K562 (cell line): ENCODE measurements around the gene SEMA3F. TPM values are rescaled to one million over a fixed set of nuclear protein-coding genes. Genes with fewer than 3 reads are reported as not detected.
A peak's percentile ranks its signal among the peaks of the same experiment; 100 is the strongest.

Experiments used
- ATAC-seq: fragments of 200-7000 bp; cut with Tn5 transposase; 3 replicates; pipeline ENCODE4 v1.9.1; 2020; ENCODE audit warnings: moderate library complexity
- BruUV-seq: library from RNA; stranded (reverse); fragments of 400-500 nt; replicated peaks from 2 replicates; lab custom pipeline; 2021; lab: Mats Ljungman, UMichigan
- CTCF ChIA-PET: fragments of 300-600 bp; formaldehyde crosslinking; extraction: SDS; loops from one replicate; lab custom pipeline; 2021; ENCODE audit warnings: low intra/inter-chr PET ratio; lab: Yijun Ruan, JAX
- POLR2A ChIA-PET: fragments of 300-600, 350-650 bp; sonication (Branson Sonifier 250); formaldehyde crosslinking; extraction: SDS; loops from one replicate; lab custom pipeline; 2021; ENCODE audit warnings: antibody characterized with exemption, inconsistent platforms; lab: Yijun Ruan, JAX
- DNase-seq, 4 experiments: peaks; one replicate each; pipeline versions ENCODE4 v3.0.0 to v3.0.0-alpha.2; 2011 to 2018; ENCODE audit warnings: low spot score in 3 of 4, mixed read lengths in 3 of 4; ENCODE audit errors: extremely low read depth in 1 of 4
- FAIRE-seq: peaks from 2 replicates; lab custom pipeline; 2011; peaks lifted over from hg19 to GRCh38; lab: Jason Lieb, UNC
- H2AFZ ChIP-seq: 2 replicates; pipeline ENCODE4 v1.6.0; 2011; ENCODE audit warnings: low read depth, low read length, control low read depth, inconsistent platforms
- H3K27ac ChIP-seq: fragments of 200-600 bp; 3 replicates; pipeline ENCODE4 v1.8.0; 2011; ENCODE audit warnings: low read depth, mild to moderate bottlenecking, control low read depth, inconsistent platforms, low read length, moderate library complexity, mixed read lengths; ENCODE audit errors: extremely low read depth
- H3K27me3 ChIP-seq, 2 experiments: fragments of 300-600 bp in 1 of 2; 2 replicates in 1 of 2; 3 replicates in 1 of 2; pipeline versions ENCODE4 v1.6.0 to v1.8.0; 2011; ENCODE audit warnings: inconsistent platforms in 2 of 2, low read length in 2 of 2, mild to moderate bottlenecking in 1 of 2, mixed read lengths in 1 of 2, moderate library complexity in 1 of 2; ENCODE audit not compliant: control insufficient read depth in 2 of 2, insufficient read depth in 2 of 2
- H3K36me3 ChIP-seq: fragments of 300-600 bp; 3 replicates; pipeline ENCODE4 v1.8.0; 2011; ENCODE audit warnings: mild to moderate bottlenecking, low read length, inconsistent platforms; ENCODE audit not compliant: control insufficient read depth, insufficient read depth
- H3K4me1 ChIP-seq, 2 experiments: fragments of 200-600 bp in 1 of 2; replicated peaks in 1 of 2; 2 replicates in 1 of 2; 3 replicates in 1 of 2; pipeline versions ENCODE4 v1.5.1 to v1.8.0; 2011; ENCODE audit warnings: inconsistent platforms in 2 of 2, low read length in 2 of 2, mild to moderate bottlenecking in 1 of 2, mixed read lengths in 1 of 2, moderate library complexity in 1 of 2; ENCODE audit not compliant: control insufficient read depth in 2 of 2, insufficient read depth in 2 of 2
- H3K4me2 ChIP-seq: 2 replicates; pipeline ENCODE4 v1.6.1; 2011; ENCODE audit warnings: low read length, control low read depth, inconsistent platforms, mixed read lengths; ENCODE audit not compliant: insufficient read depth
- H3K4me3 ChIP-seq: fragments of 200-600 bp; sonication (generic), shearing (Covaris generic); 2 replicates; pipeline ENCODE4 v1.5.1; 2016; ENCODE audit warnings: control low read depth, inconsistent platforms
- H3K79me2 ChIP-seq: fragments of 200-600 bp; 3 replicates; pipeline ENCODE4 v1.8.0; 2011; ENCODE audit warnings: low read length, inconsistent platforms; ENCODE audit not compliant: control insufficient read depth, insufficient read depth
- H3K9ac ChIP-seq, 2 experiments: 2 replicates each; pipeline versions ENCODE4 v1.6.0 to v1.6.1; 2011; ENCODE audit warnings: low read depth in 2 of 2, low read length in 2 of 2, control low read depth in 1 of 2, inconsistent platforms in 1 of 2, mild to moderate bottlenecking in 1 of 2, mixed read lengths in 1 of 2; ENCODE audit not compliant: insufficient read depth in 1 of 2
- H3K9me1 ChIP-seq: one replicate; pipeline ENCODE4 v1.6.0; 2011; ENCODE audit warnings: inconsistent platforms, mild to moderate bottlenecking, low read length, moderate library complexity; ENCODE audit not compliant: control insufficient read depth, insufficient read depth
- H3K9me3 ChIP-seq: replicated peaks from 2 replicates; pipeline ENCODE4 v1.5.1; 2011; ENCODE audit warnings: low read depth, low read length, inconsistent platforms; ENCODE audit not compliant: control insufficient read depth, insufficient read depth
- H4K20me1 ChIP-seq: replicated peaks from 2 replicates; pipeline ENCODE4 v1.6.1; 2011; ENCODE audit warnings: low read length, inconsistent platforms, mixed read lengths; ENCODE audit not compliant: control insufficient read depth, insufficient read depth
- CBFA2T3 ChIP-seq: fragments of 450-650 bp; IDR thresholded peaks from 2 replicates; pipeline ENCODE4 v1.6.1; 2017
- CREB1 ChIP-seq, 2 experiments: sonication (generic) in 1 of 2; formaldehyde crosslinking in 1 of 2; IDR thresholded peaks; 2 replicates each; pipeline versions ENCODE4 v1.6.1 to v1.8.0; 2012 to 2022; ENCODE audit warnings: inconsistent platforms in 1 of 2, mild to moderate bottlenecking in 1 of 2, missing genetic modification reagents in 1 of 2, moderate library complexity in 1 of 2
- EGR1 ChIP-seq: fragments of 450-650 bp; conservative IDR thresholded peaks from 2 replicates; pipeline ENCODE4 v1.6.1; 2017; ENCODE audit warnings: mild to moderate bottlenecking
- HNRNPL ChIP-seq: fragments of 200-400 bp; formaldehyde crosslinking; IDR thresholded peaks from 2 replicates; pipeline ENCODE4 v1.6.1; 2017; ENCODE audit warnings: low read depth, mild to moderate bottlenecking, low read length
- PURB ChIP-seq: sonication (generic); formaldehyde crosslinking; IDR thresholded peaks from 2 replicates; pipeline ENCODE4 v1.9.0; 2021; ENCODE audit warnings: low read depth, mild to moderate bottlenecking, missing genetic modification reagents
- RAD21 ChIP-seq, 2 experiments: fragments of 250-450 bp in 1 of 2; fragments of 450-650 bp in 1 of 2; sonication (Bioruptor Pico) in 1 of 2; formaldehyde crosslinking in 1 of 2; IDR thresholded peaks in 1 of 2; conservative IDR thresholded peaks in 1 of 2; 2 replicates each; pipeline versions ENCODE4 v1.4.0 to v1.8.0; 2020 to 2022; ENCODE audit warnings: mild to moderate bottlenecking in 2 of 2, moderate library complexity in 1 of 2
- RB1 ChIP-seq: fragments of 450-650 bp; IDR thresholded peaks from 2 replicates; pipeline ENCODE4 v1.6.1; 2017; ENCODE audit warnings: low read depth, mild to moderate bottlenecking
- ZBTB7A ChIP-seq: IDR thresholded peaks from 2 replicates; pipeline ENCODE4 v1.6.1; 2011; ENCODE audit warnings: low read depth, mild to moderate bottlenecking, low read length, moderate library complexity, borderline replicate concordance; ENCODE audit not compliant: control insufficient read depth
- ZNF143 ChIP-seq: sonication (generic); formaldehyde crosslinking; IDR thresholded peaks from 2 replicates; pipeline ENCODE4 v1.9.0; 2022; ENCODE audit warnings: mild to moderate bottlenecking, missing genetic modification reagents
- WGBS: fragments of 100-300 bp; shearing (Covaris generic); methylation state at CpG from one replicate; pipeline ENCODE4 v1.1.6; 2016; ENCODE audit warnings: low coverage, mixed read lengths; ENCODE audit not compliant: insufficient coverage; ENCODE audit errors: missing lambda C conversion rate; 5-methylcytosine and 5-hydroxymethylcytosine counted together
- in situ Hi-C: fragments of 300-500 bp; cut with MboI; formaldehyde crosslinking; loops from 4 replicates; pipeline ENCODE4 v1.15.0; 2018; ENCODE audit warnings: inconsistent platforms, mixed read lengths
- intact Hi-C: fragments of 100-400 bp; cut with micrococcal nuclease; formaldehyde crosslinking; loops from 2 replicates; pipeline ENCODE4 v1.14.2; 2022
- polyA plus RNA-seq, 8 experiments: library from polyadenylated mRNA; depleted of rRNA in 4 of 8; stranded (reverse) in 5 of 8; unstranded in 3 of 8; fragments of >200 nt; fragmentation: Nextera tagmentation in 2 of 8; fragmentation: Illumina TruSeq in 1 of 8; extraction: Ambion mirVana in 2 of 8; extraction: Trizol in 1 of 8; gene quantifications; 2 replicates each; pipeline versions ENCODE4 v1.2.1 to v1.2.3, GENCODE V29; 2011 to 2014; ENCODE audit warnings: inconsistent platforms in 1 of 8, missing spikeins in 1 of 8
- total RNA-seq, 7 experiments: library from RNA; depleted of rRNA in 6 of 7; stranded (reverse); fragments of >200 nt in 6 of 7; fragmentation: Illumina TruSeq in 2 of 7; extraction: Trizol in 2 of 7; gene quantifications; 2 replicates each; pipeline versions ENCODE4 v1.2.1 to v1.2.3, GENCODE V29; 2011 to 2021; ENCODE audit warnings: low replicate concordance in 1 of 7
- TF ChIP-seq, protein P1 (sequence below): sonication (generic); formaldehyde crosslinking; IDR thresholded peaks from 2 replicates; pipeline ENCODE4 v1.8.1; 2023; ENCODE audit warnings: mild to moderate bottlenecking, missing genetic modification reagents
- TF ChIP-seq, protein P2 (sequence below), 3 experiments: IDR thresholded peaks in 2 of 3; conservative IDR thresholded peaks in 1 of 3; 2 replicates each; pipeline ENCODE4 v1.5.1; 2011 to 2012; ENCODE audit warnings: low read length in 3 of 3, mild to moderate bottlenecking in 3 of 3, control low read depth in 2 of 3, improper control_type of control experiment in 1 of 3, inconsistent platforms in 1 of 3, low read depth in 1 of 3, mixed read lengths in 1 of 3, moderate library complexity in 1 of 3; ENCODE audit not compliant: insufficient read depth in 2 of 3

Gene SEMA3F
- total and polyA plus RNA-seq, 9 of the 15 experiments (the other 6 are each of a cell fraction or from before 2014, with no cell fraction given) = 0.58 to 3.0 (median 2.0) TPM; not detected in 2

DNA sequence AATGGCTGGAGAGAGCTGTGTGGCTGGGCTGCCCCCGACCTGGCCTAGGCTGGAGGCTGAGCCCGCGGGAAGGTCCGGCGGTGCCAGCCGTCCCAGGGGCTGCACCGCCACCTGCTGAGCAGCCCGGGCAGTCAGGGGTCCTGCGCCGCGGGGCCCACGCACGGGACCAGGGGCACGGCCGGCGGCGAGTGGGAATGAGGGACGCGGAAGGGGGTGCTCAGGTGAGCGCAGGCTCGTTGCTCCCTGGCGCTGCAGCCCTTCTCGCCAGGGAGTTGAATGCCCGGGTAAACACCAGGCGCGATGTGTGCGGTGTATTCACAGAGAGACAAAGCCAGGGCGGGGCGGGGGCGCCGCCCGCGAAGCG is 666 bp upstream of the SEMA3F start:
- no peak overlapping the region for H3K27ac ChIP-seq
- H3K4me2 ChIP-seq = peak overlapping the region; percentile 38; the same call in 1 of the 2 replicates
- DNase-seq (peak in 3 of 4 experiments; percentile 31 to 42 (median 32)), FAIRE-seq (no peak), ATAC-seq (peak; percentile 38)
- POLR2A ChIA-PET = no interaction called here
- peaks cover 0 to 42% of the 10 kb centered on the region in 2 experiments; a peak in 3 of 5 replicates for H3K4me1 ChIP-seq
- H3K9me1 ChIP-seq = no peaks in the 10 kb centered on the region
- CTCF ChIA-PET = interaction anchor here (0.9 to 1.2 kb wide), 2 partner anchors 34 to 35 kb away, joined by 5 to 8 read pairs; no protein-coding TSS in a partner anchor
- no peaks in the 10 kb centered on the region for H3K36me3 ChIP-seq
- peak overlapping the region in 1 of 2 experiments; percentile 64; a peak in 1 of 4 replicates for H3K9ac ChIP-seq
- peak overlapping the region; percentile 49 for H3K4me3 ChIP-seq
- no TSS peak for BruUV-seq
- H3K9me3 ChIP-seq = no peaks in the 10 kb centered on the region
- H2AFZ ChIP-seq = no peak overlapping the region
- 4% methylated on average over 17 of the region's 34 CpGs for WGBS
- H3K27me3 ChIP-seq = no peaks in the 10 kb centered on the region
- intact Hi-C loops (loop anchor here (1.0 to 2.0 kb wide), 2 partner anchors 33 to 34 kb away; no protein-coding TSS in a partner anchor), in situ Hi-C loops (no loop called here)
- H4K20me1 ChIP-seq = no peaks in the 10 kb centered on the region
- H3K79me2 ChIP-seq = no peaks in the 10 kb centered on the region; the same call in 2 of the 3 replicates
- TF ChIP-seq ZBTB7A = peak; percentile 30; the same call in 1 of the 2 replicates
- TF ChIP-seq CBFA2T3 = no peak
- TF ChIP-seq PURB (CRISPR knock-in tag) = no peak
- TF ChIP-seq, protein P1, sequence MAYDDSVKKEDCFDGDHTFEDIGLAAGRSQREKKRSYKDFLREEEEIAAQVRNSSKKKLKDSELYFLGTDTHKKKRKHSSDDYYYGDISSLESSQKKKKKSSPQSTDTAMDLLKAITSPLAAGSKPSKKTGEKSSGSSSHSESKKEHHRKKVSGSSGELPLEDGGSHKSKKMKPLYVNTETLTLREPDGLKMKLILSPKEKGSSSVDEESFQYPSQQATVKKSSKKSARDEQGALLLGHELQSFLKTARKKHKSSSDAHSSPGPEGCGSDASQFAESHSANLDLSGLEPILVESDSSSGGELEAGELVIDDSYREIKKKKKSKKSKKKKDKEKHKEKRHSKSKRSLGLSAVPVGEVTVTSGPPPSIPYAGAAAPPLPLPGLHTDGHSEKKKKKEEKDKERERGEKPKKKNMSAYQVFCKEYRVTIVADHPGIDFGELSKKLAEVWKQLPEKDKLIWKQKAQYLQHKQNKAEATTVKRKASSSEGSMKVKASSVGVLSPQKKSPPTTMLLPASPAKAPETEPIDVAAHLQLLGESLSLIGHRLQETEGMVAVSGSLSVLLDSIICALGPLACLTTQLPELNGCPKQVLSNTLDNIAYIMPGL = no peak
- TF ChIP-seq CREB1 (IDR thresholded peaks at IDR 0.05) = no peak
- TF ChIP-seq CREB1 (CRISPR knock-in tag; IDR thresholded peaks at IDR 0.05) = no peak
- 0 out of 2 replicates have a peak, but pooled peaks have one; percentile 27 for TF ChIP-seq RB1
- 0 out of 2 replicates have a peak, but pooled peaks have one; percentile 50 for TF ChIP-seq HNRNPL
- TF ChIP-seq, protein P2, sequence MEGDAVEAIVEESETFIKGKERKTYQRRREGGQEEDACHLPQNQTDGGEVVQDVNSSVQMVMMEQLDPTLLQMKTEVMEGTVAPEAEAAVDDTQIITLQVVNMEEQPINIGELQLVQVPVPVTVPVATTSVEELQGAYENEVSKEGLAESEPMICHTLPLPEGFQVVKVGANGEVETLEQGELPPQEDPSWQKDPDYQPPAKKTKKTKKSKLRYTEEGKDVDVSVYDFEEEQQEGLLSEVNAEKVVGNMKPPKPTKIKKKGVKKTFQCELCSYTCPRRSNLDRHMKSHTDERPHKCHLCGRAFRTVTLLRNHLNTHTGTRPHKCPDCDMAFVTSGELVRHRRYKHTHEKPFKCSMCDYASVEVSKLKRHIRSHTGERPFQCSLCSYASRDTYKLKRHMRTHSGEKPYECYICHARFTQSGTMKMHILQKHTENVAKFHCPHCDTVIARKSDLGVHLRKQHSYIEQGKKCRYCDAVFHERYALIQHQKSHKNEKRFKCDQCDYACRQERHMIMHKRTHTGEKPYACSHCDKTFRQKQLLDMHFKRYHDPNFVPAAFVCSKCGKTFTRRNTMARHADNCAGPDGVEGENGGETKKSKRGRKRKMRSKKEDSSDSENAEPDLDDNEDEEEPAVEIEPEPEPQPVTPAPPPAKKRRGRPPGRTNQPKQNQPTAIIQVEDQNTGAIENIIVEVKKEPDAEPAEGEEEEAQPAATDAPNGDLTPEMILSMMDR (IDR thresholded peaks at IDR 0.05 in 2 of 3, conservative IDR thresholded peaks at IDR 0.05 in 1 of 3; ENCODE audit: insufficient read depth in 2 of 3, low read depth in 1 of 3, low read length in 3 of 3) = peak in 2 of 3 experiments; percentile 20 to 28; a peak in 2 of 6 replicates
- peak; percentile 31; the same call in 1 of the 2 replicates for TF ChIP-seq EGR1
- no peak for TF ChIP-seq ZNF143
- TF ChIP-seq RAD21 (CRISPR knock-in tag; conservative IDR thresholded peaks at IDR 0.05 in 1 of 2, IDR thresholded peaks at IDR 0.05 in 1 of 2) = peak in 1 of 2 experiments; percentile 15; a peak in 1 of 4 replicates
